Coronary artery (tissue), 2 donors: ENCODE results near the gene BANF2.

Experiments
- DNase-seq: peaks from one replicate; pipeline ENCODE4 v3.0.0-alpha.2; 2017; ENCODE audit warnings: low spot score
- H3K27ac ChIP-seq, 2 donors: fragments of 200-600 bp; sonication (generic); one replicate each; pipeline ENCODE4 v1.5.1; 2016 to 2019
- H3K4me3 ChIP-seq: fragments of 200-600 bp; sonication (generic); 2 replicates; pipeline ENCODE4 v1.5.1; 2016; ENCODE audit warnings: mild to moderate bottlenecking, moderate library complexity
- TF ChIP-seq, protein P1 (sequence below): fragments of 200-600 bp; sonication (generic); IDR thresholded peaks from one replicate; pipeline ENCODE4 v1.5.1; 2019; ENCODE audit warnings: antibody characterized with exemption

Gene BANF2

DNA sequence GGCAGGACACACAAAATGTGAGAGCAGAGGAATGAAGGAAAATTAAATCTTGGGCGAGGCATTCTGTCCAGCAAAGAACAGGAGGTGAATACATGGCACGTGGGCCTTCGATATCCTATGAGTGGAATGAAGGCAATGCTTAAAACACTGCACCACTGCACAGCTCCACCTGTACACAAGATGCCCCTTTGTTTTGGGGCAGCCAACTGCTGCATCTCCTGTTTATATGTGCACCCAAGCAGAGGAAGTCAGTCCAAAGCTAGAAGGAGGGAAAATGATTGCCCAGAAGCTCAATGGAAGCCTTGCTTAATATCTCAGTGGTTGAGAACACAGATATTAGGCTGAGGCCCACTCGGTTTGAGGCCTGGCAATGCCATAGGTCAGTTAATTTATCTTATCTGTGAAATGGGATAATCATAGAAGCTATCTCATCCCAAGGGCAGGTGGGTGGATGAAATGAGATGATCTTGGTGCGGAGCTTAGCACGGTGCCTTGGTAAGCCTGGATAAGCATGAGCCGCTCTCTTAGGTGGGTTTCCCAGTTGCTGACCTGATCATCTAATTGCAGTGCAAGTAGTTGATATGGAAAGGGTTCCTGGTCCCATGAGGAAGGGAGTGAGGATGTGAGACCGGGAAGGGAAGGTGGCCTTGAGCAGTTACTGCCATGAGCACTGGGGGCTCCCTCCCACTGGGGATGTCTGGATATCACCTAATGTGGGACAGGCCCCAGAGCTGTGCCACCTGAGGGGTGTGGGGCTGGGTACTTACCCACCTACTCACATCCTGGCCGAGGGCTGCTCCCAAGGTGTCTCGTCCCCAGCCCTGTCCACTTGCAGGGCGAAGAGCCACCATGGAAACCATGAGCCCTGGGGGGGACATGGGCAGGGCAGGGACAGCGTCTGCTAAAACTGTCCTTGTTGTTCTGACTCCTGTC, 9.9 kb downstream of the BANF2 start:
- no peak overlapping the region for H3K4me3 ChIP-seq
- DNase-seq: no peak
- no peak overlapping the region for H3K27ac ChIP-seq
- TF ChIP-seq, protein P1, sequence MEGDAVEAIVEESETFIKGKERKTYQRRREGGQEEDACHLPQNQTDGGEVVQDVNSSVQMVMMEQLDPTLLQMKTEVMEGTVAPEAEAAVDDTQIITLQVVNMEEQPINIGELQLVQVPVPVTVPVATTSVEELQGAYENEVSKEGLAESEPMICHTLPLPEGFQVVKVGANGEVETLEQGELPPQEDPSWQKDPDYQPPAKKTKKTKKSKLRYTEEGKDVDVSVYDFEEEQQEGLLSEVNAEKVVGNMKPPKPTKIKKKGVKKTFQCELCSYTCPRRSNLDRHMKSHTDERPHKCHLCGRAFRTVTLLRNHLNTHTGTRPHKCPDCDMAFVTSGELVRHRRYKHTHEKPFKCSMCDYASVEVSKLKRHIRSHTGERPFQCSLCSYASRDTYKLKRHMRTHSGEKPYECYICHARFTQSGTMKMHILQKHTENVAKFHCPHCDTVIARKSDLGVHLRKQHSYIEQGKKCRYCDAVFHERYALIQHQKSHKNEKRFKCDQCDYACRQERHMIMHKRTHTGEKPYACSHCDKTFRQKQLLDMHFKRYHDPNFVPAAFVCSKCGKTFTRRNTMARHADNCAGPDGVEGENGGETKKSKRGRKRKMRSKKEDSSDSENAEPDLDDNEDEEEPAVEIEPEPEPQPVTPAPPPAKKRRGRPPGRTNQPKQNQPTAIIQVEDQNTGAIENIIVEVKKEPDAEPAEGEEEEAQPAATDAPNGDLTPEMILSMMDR: no peak

DNA sequence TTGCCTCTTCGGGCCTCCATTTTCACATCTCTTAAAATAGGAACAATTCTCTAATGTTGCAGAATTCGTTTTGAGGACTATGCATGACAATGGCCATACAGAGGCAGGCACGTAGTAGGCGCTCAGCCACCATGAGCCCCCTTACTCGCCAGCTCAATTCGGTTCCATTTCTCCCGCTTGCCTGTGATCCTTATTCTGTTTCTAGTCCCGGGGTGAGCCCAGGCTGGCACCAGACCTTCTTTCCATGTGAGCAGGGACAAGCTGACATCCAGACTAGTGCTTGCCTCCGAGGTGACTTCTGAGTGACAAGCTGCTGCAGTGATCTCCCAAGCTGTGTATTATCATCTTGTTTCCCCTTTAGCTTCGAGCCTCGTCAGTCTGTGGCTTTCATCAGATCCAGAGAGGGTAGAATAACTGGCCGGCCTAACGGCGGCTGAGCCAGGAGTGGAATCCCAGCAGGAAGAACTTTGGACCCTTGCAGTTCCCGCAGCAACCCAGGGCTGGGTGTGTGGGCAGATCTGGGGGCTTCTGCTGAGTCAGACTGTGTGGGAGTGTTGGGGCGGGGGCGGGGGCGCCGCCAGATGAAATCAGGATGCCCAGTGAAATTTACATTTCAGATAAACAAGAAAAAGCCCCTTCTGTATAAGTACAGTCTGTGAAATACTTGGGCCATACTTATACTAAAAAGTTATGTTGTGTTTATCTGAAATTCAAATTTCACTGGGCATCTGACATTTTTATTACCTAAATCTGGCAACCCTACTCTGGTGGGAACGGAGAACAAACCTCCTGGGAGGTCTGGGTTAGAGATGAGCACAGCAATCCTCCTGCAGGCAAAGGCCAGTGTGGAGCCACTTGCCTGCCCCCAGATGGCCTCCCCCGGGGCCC, 10.9 kb downstream of the BANF2 start:
- TF ChIP-seq, protein P1: no peak
- Histone ChIP-seq H3K27ac (no peak overlapping the region), H3K4me3 (no peak overlapping the region)
- DNase-seq: no peak

DNA sequence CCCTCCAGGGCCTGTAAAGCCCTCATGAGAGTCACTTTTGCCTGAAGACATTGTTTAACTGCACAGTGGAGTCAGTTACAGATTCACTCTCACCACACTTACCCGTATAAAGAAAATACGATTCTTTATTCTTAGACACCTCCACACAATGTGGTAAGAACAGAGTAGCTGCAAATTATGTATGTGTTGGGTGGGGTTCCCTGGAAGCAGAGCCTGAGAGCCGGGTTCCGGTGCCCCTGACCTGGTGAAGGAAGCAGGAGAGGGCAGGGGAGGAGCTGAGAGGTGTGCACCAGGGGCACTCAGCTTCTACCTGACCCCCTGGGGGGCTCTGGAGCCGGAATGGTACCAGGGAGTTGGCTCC, 11.5 kb downstream of the BANF2 start:
- TF ChIP-seq, protein P1: no peak
- Histone ChIP-seq H3K27ac (no peak overlapping the region), H3K4me3 (no peak overlapping the region)
- no peak for DNase-seq

DNA sequence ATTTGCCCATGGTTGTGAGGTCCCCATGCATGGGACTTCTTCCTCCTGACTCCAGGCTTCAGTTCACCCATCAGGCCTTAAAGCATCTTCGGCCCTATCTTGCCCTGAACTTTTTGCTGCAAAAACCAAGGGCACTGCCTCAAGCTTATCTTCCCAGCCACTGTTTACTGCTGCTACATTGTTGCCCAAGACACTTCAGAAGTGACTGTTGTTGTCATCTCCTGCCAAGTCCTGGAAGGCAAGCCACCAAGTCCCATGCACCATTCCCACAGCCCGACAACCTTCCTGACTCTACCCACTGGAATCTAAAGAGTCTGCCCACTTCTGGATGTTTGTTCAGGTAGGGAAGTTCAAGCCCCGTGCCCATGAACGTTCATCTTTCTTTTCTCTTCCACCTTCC, 12.4 kb downstream of the BANF2 start:
- no peak for DNase-seq
- Histone ChIP-seq H3K4me3 (no peak overlapping the region), H3K27ac (no peak overlapping the region)
- TF ChIP-seq, protein P1: no peak

DNA sequence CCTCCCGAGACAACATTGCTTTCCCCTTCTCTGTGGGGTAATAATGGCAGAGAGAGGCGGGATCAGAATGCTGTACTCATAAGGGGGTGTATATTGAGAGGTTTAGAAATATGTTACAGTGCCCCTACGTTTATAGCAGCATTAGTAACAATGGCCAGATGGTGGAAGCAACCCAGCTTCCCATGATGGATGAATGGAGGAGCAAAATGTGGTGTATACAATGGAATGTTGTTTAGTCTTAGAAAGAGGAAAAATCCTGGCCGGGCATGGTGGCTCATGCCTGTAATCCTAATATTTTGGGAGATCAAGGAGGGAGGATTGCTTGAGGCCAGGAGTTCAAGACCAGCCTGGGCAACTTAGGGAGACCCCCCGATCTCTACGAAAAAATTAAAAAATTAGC, 12.9 kb downstream of the BANF2 start:
- Histone ChIP-seq H3K4me3 (no peak overlapping the region), H3K27ac (no peak overlapping the region)
- TF ChIP-seq, protein P1: no peak
- no peak for DNase-seq

DNA sequence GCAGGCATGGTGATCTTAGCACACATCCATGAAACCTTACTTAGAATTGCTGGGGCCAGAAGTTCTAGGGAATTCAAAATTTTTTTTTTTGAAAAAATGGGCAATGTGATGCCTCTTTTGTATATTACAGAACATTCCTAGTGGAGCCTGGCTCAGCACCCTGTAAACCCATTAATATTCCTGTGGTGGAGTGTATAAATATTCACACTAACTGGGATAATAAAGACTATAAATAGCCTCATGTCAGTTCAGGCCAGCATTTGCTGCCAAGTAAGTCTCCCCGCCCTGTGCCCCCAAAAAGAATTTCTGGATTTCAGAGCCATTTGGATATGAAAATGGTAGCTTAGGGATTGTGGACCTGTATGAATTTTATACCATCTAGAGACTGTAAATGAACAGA, 14.8 kb downstream of the BANF2 start:
- DNase-seq: no peak
- TF ChIP-seq, protein P1: no peak
- H3K27ac ChIP-seq: no peak overlapping the region
- H3K4me3 ChIP-seq: no peak overlapping the region
